ENCODE results near the gene SLK.

Gene SLK

DNA sequence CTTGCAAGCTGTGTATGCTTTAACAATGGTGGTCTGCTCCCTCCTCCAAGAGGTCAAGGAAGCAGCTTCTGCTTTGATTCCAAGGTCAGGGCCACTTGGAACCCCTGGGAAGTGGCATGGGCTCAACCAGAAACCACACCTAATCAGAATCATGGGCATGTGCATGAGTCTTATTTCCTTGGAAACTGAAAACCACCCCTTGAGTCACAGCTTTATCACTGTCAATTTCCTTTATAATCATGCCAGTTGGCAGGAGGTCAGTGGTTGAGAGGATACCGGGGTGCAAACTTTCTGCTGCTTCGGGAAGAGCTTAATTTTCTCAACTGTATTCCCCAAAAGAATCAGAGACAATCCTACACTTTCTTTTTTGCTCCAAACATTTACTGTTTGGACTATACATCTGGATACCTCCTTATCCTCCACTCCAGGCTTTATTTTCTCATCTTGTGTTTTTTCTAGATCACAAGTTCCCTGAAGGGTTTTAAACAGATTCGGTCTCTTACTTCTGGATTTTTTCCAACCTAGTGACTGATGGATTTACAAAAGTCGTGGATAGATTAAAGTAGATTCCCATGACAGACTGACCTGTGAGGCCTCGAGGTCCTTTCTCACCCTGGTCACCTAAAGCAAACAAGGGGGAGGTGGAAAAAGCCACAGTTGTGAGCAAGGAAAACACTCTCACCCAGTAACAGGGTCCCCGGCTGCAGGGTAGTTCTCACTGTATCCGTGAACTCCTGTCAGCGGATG lies 82.7 kb downstream of the SLK start:
- H3K4me3 Mint-ChIP-seq, result no peak overlapping the region
- no peaks in the 10 kb centered on the region for H3K9me3 Mint-ChIP-seq
- H3K27me3 Mint-ChIP-seq (ENCODE audit: low read depth), result peaks cover 3% of the 10 kb centered on the region
- no peak overlapping the region for H3K27ac Mint-ChIP-seq
- peaks cover 4% of the 10 kb centered on the region for H3K4me1 Mint-ChIP-seq (ENCODE audit: low read depth)
- no peak for DNase-seq (ENCODE audit: low spot score)
- H3K36me3 Mint-ChIP-seq (ENCODE audit: low read depth), result no peaks in the 10 kb centered on the region

DNA sequence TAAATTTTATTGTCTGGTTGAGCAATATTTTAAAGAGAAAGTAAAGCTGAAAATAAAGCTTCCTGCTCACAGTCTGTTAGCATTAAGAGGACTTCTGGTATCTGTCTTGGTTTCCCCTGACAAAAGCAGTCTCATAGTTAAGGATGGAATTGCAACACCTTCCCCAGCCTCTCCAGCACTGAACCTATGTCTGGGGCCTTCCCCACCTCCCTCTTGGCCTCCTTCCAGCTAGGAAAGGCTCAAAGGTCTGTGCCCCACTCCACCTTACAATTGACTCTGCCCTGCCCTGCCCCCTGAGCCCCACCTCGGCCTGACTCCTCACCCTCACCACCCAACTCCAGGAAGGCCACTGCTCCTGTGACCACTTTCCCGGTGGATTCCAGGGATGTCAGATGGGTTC lies 85.5 kb downstream of the SLK start:
- no peaks in the 10 kb centered on the region for H3K36me3 Mint-ChIP-seq (ENCODE audit: low read depth)
- H3K27ac Mint-ChIP-seq, result no peak overlapping the region
- H3K27me3 Mint-ChIP-seq (ENCODE audit: low read depth), result peaks cover 3% of the 10 kb centered on the region
- H3K4me3 Mint-ChIP-seq, result no peak overlapping the region
- DNase-seq (ENCODE audit: low spot score), result no peak
- H3K4me1 Mint-ChIP-seq (ENCODE audit: low read depth), result peaks cover 4% of the 10 kb centered on the region
- no peaks in the 10 kb centered on the region for H3K9me3 Mint-ChIP-seq

DNA sequence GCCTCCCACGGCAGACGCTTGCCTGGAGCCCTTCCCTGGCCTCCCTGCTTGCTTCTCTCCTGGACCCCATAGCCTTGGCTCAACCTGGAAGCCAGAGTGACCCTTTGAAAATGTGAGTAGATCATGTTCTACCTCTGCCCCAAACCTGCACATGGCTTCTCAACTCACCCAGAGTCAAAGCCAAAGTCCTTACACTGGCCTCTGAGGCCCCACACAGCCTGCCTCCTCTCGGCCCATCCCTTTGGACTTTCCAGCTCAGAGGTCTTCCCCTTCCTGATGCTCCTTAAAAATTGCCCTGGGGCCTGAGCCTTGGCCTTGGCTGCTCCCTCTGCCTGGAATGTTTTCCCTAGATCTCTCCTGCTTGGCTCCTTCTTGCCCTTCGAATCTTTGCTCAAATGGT lies 86.3 kb downstream of the SLK start:
- Mint-ChIP-seq H3K9me3 (no peaks in the 10 kb centered on the region), H3K4me1 (ENCODE audit: low read depth) (peaks cover 4% of the 10 kb centered on the region), H3K27me3 (ENCODE audit: low read depth) (peaks cover 3% of the 10 kb centered on the region), H3K36me3 (ENCODE audit: low read depth) (no peaks in the 10 kb centered on the region), H3K4me3 (no peak overlapping the region), H3K27ac (no peak overlapping the region)
- DNase-seq (ENCODE audit: low spot score), result no peak

DNA sequence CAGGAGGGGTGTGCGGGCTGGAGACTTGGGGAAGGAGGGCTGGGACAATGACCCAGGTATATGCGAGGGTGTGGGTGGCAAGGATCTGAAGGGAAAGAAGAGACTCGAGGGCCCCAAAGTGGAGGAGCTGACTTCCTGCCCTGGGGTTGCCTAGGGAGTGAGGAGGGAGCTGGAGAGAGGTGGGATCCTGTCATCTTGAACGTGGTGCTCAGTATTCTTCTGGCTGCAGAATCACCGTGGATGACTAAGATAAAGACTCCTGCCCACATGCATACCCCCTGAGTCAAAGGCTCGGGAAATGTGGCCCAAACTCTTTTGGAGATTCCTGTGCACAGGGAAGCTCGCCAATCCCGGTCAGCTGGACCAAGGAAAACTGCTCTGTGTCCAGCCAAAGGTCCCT lies 87.5 kb downstream of the SLK start:
- H3K36me3 Mint-ChIP-seq (ENCODE audit: low read depth), result no peaks in the 10 kb centered on the region
- no peaks in the 10 kb centered on the region for H3K9me3 Mint-ChIP-seq
- no peak overlapping the region for H3K27ac Mint-ChIP-seq
- peaks cover 2% of the 10 kb centered on the region for H3K4me1 Mint-ChIP-seq (ENCODE audit: low read depth)
- H3K4me3 Mint-ChIP-seq, result no peak overlapping the region
- no peaks in the 10 kb centered on the region for H3K27me3 Mint-ChIP-seq (ENCODE audit: low read depth)
- no peak for DNase-seq (ENCODE audit: low spot score)

DNA sequence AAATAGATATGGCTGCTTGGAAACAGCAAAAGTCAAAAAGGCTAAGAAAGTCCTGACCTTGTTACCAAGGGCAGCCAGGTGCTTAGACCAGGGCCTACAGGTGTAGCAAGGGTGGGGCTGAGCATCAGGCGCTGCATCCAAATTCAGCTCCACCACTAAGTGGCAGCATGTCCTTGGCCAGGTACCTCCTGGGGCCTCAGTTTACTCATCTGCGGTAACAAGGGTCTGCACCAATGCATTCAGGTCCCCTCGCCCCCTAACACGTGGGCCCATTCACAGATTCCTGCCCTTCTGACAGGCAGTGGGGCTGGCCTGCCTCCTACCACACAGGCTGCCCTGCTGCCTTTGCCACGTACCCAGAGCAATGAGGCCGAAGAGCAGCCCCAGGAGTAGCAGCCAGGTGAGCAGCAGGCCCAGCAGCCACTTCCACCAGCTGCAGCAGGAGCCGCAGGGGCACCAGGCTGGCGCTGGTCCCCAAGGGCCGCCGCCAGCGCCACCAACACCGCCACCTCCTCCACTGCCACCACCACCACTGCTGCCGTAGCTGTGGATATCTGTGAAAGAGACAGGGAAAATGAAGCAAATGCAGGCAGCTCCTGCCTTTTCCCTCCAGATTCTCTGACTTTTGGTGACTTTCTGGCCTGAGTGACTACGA lies 89.8 kb downstream of the SLK start:
- H3K36me3 Mint-ChIP-seq (ENCODE audit: low read depth), result no peaks in the 10 kb centered on the region
- H3K27me3 Mint-ChIP-seq (ENCODE audit: low read depth), result no peaks in the 10 kb centered on the region
- no peaks in the 10 kb centered on the region for H3K4me1 Mint-ChIP-seq (ENCODE audit: low read depth)
- no peak overlapping the region for H3K4me3 Mint-ChIP-seq
- no peak for DNase-seq (ENCODE audit: low spot score)
- H3K27ac Mint-ChIP-seq, result no peak overlapping the region
- H3K9me3 Mint-ChIP-seq, result no peaks in the 10 kb centered on the region

DNA sequence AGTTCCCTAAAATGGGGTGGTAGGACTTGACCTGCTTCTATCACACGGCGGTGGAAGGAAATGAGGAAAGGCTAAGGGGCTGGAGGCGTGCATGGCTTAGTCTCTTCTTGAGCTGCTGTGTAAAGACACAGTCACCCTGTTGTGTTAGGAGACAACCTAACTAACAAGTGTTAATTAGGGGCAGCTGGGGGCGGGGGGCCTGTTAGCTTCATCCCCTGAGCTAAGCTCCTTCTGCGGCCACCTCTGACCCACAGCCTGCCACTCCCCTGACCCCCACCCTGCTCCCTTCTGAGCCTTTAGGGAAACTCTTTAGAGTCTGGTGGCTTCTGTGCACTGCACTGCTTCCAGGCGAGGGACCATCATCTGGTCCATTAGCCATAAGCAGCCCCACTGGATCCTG lies 90.8 kb downstream of the SLK start:
- Mint-ChIP-seq H3K36me3 (ENCODE audit: low read depth) (no peaks in the 10 kb centered on the region), H3K4me1 (ENCODE audit: low read depth) (no peaks in the 10 kb centered on the region), H3K9me3 (no peaks in the 10 kb centered on the region), H3K27ac (no peak overlapping the region), H3K27me3 (ENCODE audit: low read depth) (no peaks in the 10 kb centered on the region), H3K4me3 (no peak overlapping the region)
- DNase-seq (ENCODE audit: low spot score), result no peak

DNA sequence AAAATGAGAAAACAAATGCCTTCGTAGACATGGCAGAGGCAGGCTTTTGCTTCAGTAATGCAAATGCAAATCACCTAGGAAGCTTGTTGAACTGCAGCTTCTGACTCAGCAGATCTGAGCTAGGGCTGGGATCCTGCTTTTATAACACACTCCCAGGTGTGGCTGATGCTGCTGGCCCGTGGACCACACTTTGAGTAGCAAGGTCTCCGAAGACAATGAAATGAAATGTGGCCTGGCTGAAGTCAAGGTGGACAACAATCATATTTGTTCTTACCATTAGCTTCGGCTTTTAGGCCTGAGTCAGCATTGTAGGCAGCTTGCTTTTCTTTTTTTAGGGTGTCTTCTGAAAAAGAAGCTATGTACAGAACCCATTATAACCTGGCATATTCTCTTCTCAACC lies 92.4 kb downstream of the SLK start:
- H3K27ac Mint-ChIP-seq, result no peak overlapping the region
- no peaks in the 10 kb centered on the region for H3K36me3 Mint-ChIP-seq (ENCODE audit: low read depth)
- peaks cover 3% of the 10 kb centered on the region for H3K27me3 Mint-ChIP-seq (ENCODE audit: low read depth)
- no peak overlapping the region for H3K4me3 Mint-ChIP-seq
- H3K4me1 Mint-ChIP-seq (ENCODE audit: low read depth), result no peaks in the 10 kb centered on the region
- no peaks in the 10 kb centered on the region for H3K9me3 Mint-ChIP-seq
- DNase-seq (ENCODE audit: low spot score), result no peak

DNA sequence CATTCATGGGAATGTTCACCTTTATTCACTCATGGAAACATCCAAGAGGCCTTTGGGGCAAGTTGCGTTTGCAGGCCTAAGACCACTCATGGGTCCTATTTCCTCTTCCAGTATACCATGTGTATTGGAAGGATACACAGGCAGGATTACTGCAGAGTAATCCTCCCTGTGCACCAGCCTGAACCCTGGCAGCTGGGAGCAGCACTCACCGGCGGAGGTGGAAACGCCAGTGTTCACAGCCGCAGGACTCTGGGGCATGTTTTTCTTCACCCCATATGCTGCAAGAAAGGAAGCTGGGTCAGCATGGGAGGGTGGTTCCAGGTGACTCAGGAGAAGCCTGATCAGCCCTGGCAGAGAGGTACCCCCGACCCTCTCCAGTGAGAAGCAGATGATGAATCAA lies 94.3 kb downstream of the SLK start:
- H3K9me3 Mint-ChIP-seq, result no peaks in the 10 kb centered on the region
- DNase-seq (ENCODE audit: low spot score), result no peak
- no peak overlapping the region for H3K4me3 Mint-ChIP-seq
- no peak overlapping the region for H3K27ac Mint-ChIP-seq
- peaks cover 12% of the 10 kb centered on the region for H3K27me3 Mint-ChIP-seq (ENCODE audit: low read depth)
- no peaks in the 10 kb centered on the region for H3K36me3 Mint-ChIP-seq (ENCODE audit: low read depth)
- no peaks in the 10 kb centered on the region for H3K4me1 Mint-ChIP-seq (ENCODE audit: low read depth)

DNA sequence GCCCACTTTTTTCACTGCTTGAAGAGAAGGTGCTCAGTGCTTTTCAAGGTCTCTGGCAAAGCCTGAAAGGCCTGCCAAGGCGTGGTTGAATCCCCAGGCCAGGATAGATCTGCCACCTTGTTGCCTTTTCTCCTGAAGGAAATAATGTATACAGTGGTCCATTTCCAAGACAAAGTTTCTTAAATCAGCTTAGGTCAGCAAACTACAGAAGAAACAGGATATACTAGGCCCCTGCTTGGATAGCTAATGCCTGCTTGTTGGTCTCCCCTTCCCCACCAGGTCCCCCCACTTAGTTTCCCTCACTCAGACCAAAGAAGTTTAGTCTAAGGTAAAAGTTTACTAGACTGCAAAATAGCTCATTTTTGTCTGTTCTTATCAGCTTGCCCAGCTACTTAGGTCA lies 98.8 kb downstream of the SLK start:
- no peak overlapping the region for H3K4me3 Mint-ChIP-seq
- H3K27ac Mint-ChIP-seq, result no peak overlapping the region
- no peaks in the 10 kb centered on the region for H3K9me3 Mint-ChIP-seq
- peaks cover 19% of the 10 kb centered on the region for H3K27me3 Mint-ChIP-seq (ENCODE audit: low read depth)
- H3K4me1 Mint-ChIP-seq (ENCODE audit: low read depth), result no peaks in the 10 kb centered on the region
- no peaks in the 10 kb centered on the region for H3K36me3 Mint-ChIP-seq (ENCODE audit: low read depth)
- DNase-seq (ENCODE audit: low spot score), result no peak

DNA sequence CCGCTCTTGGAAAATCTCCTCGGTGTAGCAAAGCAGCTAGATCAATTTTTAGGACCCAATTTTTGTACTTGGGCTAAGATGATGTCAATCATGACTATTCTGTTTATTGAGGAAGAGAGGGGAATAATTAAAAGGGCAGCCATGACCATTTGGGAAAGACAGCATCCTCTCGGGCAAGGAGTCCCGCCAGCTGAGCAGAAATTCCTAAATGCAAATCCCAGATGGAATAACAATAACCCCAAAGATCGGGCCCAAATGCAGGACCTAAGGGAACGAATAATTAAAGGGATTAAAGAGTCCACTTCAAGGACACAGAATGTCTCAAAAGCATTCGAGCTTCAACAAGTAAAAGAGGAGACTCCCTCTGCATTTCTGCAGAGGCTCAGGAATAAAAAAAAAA lies 100.0 kb downstream of the SLK start:
- H3K4me1 Mint-ChIP-seq (ENCODE audit: low read depth), result no peaks in the 10 kb centered on the region
- H3K36me3 Mint-ChIP-seq (ENCODE audit: low read depth), result no peaks in the 10 kb centered on the region
- H3K27me3 Mint-ChIP-seq (ENCODE audit: low read depth), result peaks cover 19% of the 10 kb centered on the region
- H3K27ac Mint-ChIP-seq, result no peak overlapping the region
- H3K9me3 Mint-ChIP-seq, result no peaks in the 10 kb centered on the region
- no peak overlapping the region for H3K4me3 Mint-ChIP-seq
- no peak for DNase-seq (ENCODE audit: low spot score)

DNA sequence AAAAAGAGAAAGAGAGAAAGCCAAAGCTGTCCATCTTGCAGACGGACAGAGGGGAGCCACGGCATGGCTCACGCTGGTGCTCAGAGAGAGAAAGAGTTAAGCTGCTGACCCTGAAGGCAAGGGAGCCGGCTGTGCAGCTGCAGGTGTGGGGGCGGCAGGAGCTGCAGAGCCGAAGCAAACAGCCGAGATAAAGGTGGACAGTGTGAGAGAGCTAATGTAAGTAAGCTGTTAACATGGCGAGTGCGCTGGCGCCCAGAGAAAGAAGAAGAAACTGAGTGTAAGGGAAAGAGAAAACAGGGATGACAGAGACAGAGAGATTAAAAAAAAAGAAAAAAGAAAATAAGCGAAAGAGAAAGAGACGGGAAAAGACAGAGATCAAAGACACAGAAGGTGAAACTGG lies 100.6 kb downstream of the SLK start:
- H3K4me1 Mint-ChIP-seq (ENCODE audit: low read depth), result no peaks in the 10 kb centered on the region
- H3K9me3 Mint-ChIP-seq, result no peaks in the 10 kb centered on the region
- H3K4me3 Mint-ChIP-seq, result no peak overlapping the region
- H3K27me3 Mint-ChIP-seq (ENCODE audit: low read depth), result peaks cover 19% of the 10 kb centered on the region
- H3K27ac Mint-ChIP-seq, result no peak overlapping the region
- DNase-seq (ENCODE audit: low spot score), result no peak
- no peaks in the 10 kb centered on the region for H3K36me3 Mint-ChIP-seq (ENCODE audit: low read depth)

DNA sequence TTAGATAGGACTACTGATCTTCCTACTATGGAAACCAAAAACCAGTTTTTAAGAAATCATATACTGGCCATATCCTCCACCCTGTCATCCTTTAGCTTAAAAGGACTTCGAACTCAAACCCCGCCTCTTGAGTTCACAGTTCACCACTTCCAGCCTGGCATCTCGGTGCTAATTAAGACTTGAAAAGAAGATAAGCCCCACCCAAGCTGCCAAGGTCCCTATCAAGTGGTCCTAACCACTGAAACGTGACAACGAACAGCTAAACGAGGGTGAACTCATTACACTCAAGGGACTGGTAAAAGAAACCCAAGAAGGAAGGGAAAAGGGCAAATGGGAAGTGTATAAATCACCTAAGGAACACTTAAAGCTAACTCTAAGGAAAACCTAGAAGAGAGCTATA lies 102.7 kb downstream of the SLK start:
- peaks cover 16% of the 10 kb centered on the region for H3K27me3 Mint-ChIP-seq (ENCODE audit: low read depth)
- H3K9me3 Mint-ChIP-seq, result no peaks in the 10 kb centered on the region
- DNase-seq (ENCODE audit: low spot score), result no peak
- H3K4me1 Mint-ChIP-seq (ENCODE audit: low read depth), result peaks cover 4% of the 10 kb centered on the region
- no peak overlapping the region for H3K4me3 Mint-ChIP-seq
- no peaks in the 10 kb centered on the region for H3K36me3 Mint-ChIP-seq (ENCODE audit: low read depth)
- H3K27ac Mint-ChIP-seq, result no peak overlapping the region

DNA sequence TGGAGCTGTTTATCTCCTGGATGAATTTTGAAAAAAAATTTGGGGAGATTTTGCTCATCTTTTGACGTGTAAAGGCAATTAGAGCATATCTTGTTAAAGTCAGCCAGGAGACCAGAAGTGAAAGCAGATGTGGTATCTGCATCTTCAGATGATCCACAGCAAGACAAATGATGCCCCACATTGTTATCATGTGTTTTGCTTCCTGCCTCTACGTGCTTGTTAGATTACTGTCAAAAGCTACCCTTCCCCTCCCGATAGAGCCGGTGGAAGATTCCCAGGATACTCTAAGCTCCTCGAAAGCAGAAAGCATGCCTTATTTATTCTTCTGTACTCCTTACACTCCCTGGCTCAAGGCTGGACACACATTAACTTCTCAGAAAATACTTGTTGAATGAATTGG lies 105.8 kb downstream of the SLK start:
- no peak for DNase-seq (ENCODE audit: low spot score)
- no peak overlapping the region for H3K27ac Mint-ChIP-seq

DNA sequence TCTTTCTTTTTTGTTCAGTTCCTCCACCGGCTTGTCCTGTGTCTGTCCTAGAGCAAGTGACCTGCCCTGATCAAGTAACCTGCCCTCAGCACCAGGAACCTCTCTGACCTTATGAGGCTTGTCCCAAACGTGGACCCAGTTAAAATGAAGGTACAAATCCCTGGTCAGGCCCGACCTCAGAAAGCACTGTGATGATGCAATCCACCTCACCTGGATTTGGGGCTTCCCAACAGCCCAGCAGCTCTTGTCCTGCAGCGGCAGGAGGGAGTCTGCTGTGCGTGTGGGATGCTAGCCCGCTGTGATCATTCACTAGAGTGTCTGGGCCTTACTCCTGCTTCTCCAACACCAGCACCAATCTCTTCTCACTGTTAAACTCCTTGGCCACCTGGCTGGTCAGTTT lies 107.6 kb downstream of the SLK start:
- no peak overlapping the region for H3K27ac Mint-ChIP-seq
- H3K36me3 Mint-ChIP-seq (ENCODE audit: low read depth), result no peaks in the 10 kb centered on the region
- H3K27me3 Mint-ChIP-seq (ENCODE audit: low read depth), result no peaks in the 10 kb centered on the region
- no peaks in the 10 kb centered on the region for H3K9me3 Mint-ChIP-seq
- H3K4me1 Mint-ChIP-seq (ENCODE audit: low read depth), result peaks cover 5% of the 10 kb centered on the region
- H3K4me3 Mint-ChIP-seq, result no peak overlapping the region
- no peak for DNase-seq (ENCODE audit: low spot score)

More for the DNA sequence above, 105.8 kb downstream of the SLK start:
- H3K27me3 Mint-ChIP-seq (ENCODE audit: low read depth), result peaks cover 3% of the 10 kb centered on the region
- H3K4me1 Mint-ChIP-seq (ENCODE audit: low read depth), result peaks cover 4% of the 10 kb centered on the region
- no peaks in the 10 kb centered on the region for H3K9me3 Mint-ChIP-seq
- no peak overlapping the region for H3K4me3 Mint-ChIP-seq
- no peaks in the 10 kb centered on the region for H3K36me3 Mint-ChIP-seq (ENCODE audit: low read depth)

DNA sequence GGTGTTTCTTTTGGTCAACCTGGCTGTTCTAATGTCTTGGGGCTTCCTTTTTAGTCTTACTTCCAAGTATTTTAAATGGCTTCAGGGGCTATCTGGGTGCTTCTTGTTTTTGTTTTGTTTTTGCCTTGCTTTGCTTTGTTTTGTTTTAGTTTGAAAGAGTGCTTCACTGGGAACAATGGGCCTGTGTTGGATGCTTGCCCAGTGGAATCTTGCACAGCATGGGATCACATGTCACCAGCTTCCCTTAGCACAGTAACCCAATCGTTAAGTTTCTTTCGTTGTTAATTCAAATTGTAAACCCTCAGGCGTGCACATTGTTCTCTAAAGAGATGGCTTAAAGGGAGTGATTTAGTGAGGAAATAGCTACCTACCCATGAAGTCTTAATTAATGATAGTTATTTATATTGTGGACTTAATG lies 109.8 kb downstream of the SLK start:
- no peaks in the 10 kb centered on the region for H3K36me3 Mint-ChIP-seq (ENCODE audit: low read depth)
- no peaks in the 10 kb centered on the region for H3K9me3 Mint-ChIP-seq
- H3K4me3 Mint-ChIP-seq, result no peak overlapping the region
- H3K27me3 Mint-ChIP-seq (ENCODE audit: low read depth), result no peaks in the 10 kb centered on the region
- H3K27ac Mint-ChIP-seq, result no peak overlapping the region
- H3K4me1 Mint-ChIP-seq (ENCODE audit: low read depth), result peaks cover 5% of the 10 kb centered on the region
- no peak for DNase-seq (ENCODE audit: low spot score)
